PFSK-1 (cell line): ENCODE data around the gene MOB3A.

Experiments used
- FOXP2 ChIP-seq: optimal IDR thresholded peaks from 2 replicates; pipeline ENCODE3; 2011; ENCODE audit warnings: borderline replicate concordance, control low read depth, inconsistent platforms; ENCODE audit not compliant: insufficient read depth; ENCODE audit errors: extremely low read length, extremely low read depth
- POLR2AphosphoS5 ChIP-seq: IDR thresholded peaks from 2 replicates; pipeline ENCODE4 v1.6.1; 2012; ENCODE audit warnings: low read depth, mild to moderate bottlenecking, control low read depth, low read length, moderate library complexity
- SIN3A ChIP-seq: IDR thresholded peaks from 2 replicates; pipeline ENCODE4 v1.6.1; 2012; ENCODE audit warnings: mild to moderate bottlenecking, low read length, moderate library complexity, borderline replicate concordance; ENCODE audit not compliant: insufficient read depth
- TAF1 ChIP-seq: IDR thresholded peaks from 2 replicates; pipeline ENCODE4 v1.6.1; 2012; ENCODE audit warnings: low read length, control low read depth, borderline replicate concordance; ENCODE audit not compliant: insufficient read depth
- TF ChIP-seq, protein P1 (sequence below), 2 experiments: IDR thresholded peaks; 2 replicates each; pipeline versions ENCODE4 v1.6.1 to v1.8.0; 2011 to 2012; ENCODE audit warnings: low read depth in 2 of 2, low read length in 2 of 2, control low read depth in 1 of 2, inconsistent platforms in 1 of 2, mild to moderate bottlenecking in 1 of 2, moderate library complexity in 1 of 2; ENCODE audit not compliant: insufficient read depth in 1 of 2

MOB3A gene

DNA sequence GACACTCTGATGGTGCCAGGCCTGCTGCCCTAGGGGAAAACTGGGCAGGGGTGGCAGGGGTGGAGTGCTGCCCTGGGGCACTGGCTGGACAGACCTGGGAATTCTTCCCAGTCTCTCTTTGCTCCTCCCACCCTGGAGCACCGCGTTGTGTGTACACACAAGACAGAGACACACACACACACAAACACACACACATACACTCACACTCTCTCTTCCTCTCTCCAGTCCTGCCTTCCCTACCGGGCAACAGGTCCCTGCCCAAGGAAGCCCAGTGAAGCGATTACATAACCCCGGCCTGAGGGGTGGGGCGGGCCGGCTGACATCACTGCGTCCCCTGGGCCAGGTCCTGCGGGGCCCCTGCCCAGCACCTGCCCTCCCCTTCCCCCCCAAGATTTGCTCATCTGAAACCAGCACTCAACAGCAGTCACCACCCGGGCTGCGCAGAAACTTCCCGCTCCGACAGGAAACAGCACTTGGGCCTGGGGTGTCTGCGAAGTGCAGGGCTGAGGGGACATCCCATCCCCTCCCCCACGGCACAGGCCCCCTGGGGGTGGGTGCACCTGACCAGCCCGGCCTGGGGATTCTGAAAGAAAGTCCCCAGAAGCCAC lies 46.3 kb downstream of the MOB3A start:
- TF ChIP-seq TAF1 (0 out of 2 replicates have a peak, but pooled peaks have one; percentile 41), POLR2AphosphoS5 (0 out of 2 replicates have a peak, but pooled peaks have one; percentile 12), SIN3A (peak; percentile 73; the same call in 1 of the 2 replicates), FOXP2 (no peak)

DNA sequence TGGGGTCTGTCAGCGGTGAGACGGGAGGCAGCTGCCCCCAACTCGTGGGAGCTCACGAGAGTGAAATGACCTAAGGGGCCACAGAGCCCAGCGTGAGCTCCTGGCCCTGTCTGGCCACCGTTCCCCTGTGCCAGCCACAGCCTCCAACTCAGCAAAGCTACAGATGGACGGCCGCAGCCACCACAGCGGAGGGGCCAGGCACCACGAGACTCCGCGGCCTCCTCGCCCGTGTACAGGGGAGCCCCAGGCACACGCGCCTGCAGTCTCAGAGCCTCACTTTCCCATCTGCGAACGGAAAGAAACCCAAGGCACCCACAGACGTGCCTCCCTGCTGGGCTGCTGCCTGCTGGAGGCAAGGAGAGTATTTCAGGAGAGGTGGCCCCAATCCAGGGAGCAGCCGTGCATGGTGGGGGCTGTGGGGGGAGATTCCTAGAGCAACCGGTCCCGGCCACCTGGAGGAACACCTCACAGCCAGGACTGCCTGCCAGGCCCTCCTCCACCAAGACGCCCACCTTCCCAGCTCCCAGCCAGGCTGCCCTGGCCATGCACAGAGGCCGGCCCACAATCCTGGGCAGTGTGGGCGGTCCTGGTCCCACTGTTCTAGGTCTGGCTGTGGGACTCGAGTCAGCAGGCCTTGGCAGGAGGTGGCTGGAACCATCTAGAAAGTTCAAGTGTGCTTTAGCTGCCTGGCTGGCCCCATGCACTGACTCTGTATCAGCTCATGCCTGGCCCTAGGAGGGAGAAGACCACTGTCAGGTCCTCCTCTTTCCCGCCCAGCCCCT lies 47.0 kb downstream of the MOB3A start:
- TF ChIP-seq POLR2AphosphoS5 (no peak), TAF1 (no peak)

DNA sequence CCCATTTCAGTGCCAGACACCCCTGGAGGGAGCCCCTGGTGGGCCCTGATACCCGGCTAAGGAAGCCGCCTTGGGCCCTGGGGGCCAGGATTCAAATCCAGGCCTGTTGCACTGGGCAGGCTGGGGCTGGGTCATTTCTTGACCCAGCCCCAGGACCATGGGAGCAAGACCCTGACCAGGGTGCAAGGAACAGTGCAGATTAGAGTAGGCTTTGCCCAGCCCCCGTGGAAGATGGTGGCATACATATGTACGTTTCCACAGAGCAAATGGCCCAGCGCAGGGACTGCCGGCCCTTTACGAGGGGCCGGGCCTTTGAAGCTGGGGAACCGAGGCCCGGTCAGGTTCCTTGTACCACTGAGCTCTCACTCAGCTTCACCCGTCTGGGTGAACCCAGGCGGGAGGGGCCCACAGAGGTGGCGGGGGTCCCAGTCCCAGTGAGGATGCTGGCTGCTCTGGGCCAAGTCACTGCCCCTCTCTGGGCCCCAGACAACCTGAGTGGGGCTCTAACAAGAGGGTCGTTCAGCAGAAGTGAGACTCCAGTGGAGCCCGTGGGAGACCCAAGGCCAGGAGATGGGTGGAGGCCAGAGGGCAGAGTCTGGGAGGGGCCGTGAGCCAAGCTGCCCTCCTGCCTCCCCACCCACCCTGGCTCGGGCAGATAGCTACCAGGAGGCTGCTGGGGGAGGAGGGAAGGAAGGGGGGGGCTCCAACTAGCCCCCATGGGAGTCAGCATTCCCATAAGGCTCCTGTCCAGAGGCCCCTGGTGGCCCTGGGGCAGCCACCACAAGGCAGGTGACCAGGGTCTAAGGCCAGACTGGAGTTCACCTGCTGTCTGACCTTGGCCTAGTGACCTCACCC lies 47.8 kb downstream of the MOB3A start:
- TF ChIP-seq FOXP2: no peak
- no peak; the same call in 1 of the 2 replicates for TF ChIP-seq POLR2AphosphoS5
- TF ChIP-seq TAF1: no peak
- no peak for TF ChIP-seq SIN3A
- TF ChIP-seq, protein P1, sequence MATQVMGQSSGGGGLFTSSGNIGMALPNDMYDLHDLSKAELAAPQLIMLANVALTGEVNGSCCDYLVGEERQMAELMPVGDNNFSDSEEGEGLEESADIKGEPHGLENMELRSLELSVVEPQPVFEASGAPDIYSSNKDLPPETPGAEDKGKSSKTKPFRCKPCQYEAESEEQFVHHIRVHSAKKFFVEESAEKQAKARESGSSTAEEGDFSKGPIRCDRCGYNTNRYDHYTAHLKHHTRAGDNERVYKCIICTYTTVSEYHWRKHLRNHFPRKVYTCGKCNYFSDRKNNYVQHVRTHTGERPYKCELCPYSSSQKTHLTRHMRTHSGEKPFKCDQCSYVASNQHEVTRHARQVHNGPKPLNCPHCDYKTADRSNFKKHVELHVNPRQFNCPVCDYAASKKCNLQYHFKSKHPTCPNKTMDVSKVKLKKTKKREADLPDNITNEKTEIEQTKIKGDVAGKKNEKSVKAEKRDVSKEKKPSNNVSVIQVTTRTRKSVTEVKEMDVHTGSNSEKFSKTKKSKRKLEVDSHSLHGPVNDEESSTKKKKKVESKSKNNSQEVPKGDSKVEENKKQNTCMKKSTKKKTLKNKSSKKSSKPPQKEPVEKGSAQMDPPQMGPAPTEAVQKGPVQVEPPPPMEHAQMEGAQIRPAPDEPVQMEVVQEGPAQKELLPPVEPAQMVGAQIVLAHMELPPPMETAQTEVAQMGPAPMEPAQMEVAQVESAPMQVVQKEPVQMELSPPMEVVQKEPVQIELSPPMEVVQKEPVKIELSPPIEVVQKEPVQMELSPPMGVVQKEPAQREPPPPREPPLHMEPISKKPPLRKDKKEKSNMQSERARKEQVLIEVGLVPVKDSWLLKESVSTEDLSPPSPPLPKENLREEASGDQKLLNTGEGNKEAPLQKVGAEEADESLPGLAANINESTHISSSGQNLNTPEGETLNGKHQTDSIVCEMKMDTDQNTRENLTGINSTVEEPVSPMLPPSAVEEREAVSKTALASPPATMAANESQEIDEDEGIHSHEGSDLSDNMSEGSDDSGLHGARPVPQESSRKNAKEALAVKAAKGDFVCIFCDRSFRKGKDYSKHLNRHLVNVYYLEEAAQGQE (IDR thresholded peaks at IDR 0.05; ENCODE audit: insufficient read depth in 1 of 2, low read depth in 2 of 2, low read length in 2 of 2): no peak

DNA sequence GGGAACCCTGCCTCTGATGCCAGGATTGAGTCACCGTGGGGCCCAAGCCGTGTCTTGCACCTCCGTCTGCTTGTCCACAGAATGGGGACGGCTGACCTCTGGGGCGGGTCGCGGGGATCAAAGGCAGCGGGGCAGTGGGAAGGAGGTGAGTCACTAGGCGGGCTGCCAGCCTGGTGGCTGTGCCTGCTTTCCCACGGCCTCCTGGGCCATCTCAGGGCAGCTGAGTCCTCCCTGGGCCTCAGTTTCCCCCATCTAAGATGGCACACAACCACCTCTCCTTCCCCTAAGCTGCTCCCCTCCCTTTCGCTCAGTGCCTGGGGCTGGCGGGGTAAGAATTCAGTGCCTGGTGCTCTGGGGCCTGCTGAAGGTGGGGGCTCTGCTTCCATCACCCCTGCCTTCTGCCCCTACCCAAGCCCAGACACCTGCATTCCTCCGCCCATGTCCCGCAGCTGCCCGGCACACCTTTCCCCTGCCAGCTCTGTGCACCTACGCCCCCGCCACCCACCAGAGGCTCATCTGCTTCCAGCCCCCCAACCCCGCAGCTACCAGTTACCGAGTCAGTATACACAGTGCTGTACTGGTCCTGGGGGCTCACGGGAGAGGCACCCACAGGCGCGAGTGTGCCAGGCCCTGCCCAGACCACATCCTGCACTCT lies 48.5 kb downstream of the MOB3A start:
- TF ChIP-seq, protein P1 (IDR thresholded peaks at IDR 0.05; ENCODE audit: insufficient read depth in 1 of 2, low read depth in 2 of 2, low read length in 2 of 2): no peak
- no peak for TF ChIP-seq FOXP2
- TF ChIP-seq TAF1: no peak
- no peak for TF ChIP-seq POLR2AphosphoS5
- no peak for TF ChIP-seq SIN3A

DNA sequence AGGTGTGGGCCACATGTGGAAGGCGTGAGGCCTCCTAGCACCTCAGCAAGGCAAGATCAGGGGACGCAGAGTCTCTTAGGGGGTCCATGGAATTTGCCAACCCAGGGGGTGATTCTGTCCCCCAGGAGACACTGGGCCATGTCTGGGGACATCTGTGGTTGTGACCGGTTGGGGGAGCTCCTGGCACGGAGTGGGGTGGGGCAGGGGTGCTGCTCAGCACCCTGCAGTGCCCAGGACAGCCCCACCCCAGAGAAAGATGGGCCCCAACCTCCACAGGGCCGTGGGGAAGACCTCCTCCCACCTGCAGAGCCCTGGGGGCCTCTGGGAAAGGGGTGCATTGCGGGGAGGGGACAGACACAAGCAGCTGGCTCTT lies 49.1 kb downstream of the MOB3A start:
- no peak; the same call in 1 of the 2 replicates for TF ChIP-seq POLR2AphosphoS5
- no peak for TF ChIP-seq FOXP2
- no peak for TF ChIP-seq TAF1
- TF ChIP-seq SIN3A: no peak
- TF ChIP-seq, protein P1 (IDR thresholded peaks at IDR 0.05; ENCODE audit: insufficient read depth in 1 of 2, low read depth in 2 of 2, low read length in 2 of 2): no peak
